Osteoblast (primary cell): ENCODE measurements around the gene STXBP4. TPM values are rescaled to one million over a fixed set of nuclear protein-coding genes. Genes with fewer than 3 reads are reported as not detected.

Source experiments
- DNase-seq: peaks from one replicate; pipeline ENCODE4 v3.0.0; 2011; ENCODE audit warnings: low spot score, mixed read lengths; ENCODE audit not compliant: insufficient read length; ENCODE audit errors: missing footprints
- H2AFZ ChIP-seq: 2 replicates; pipeline ENCODE4 v1.6.0; 2011; ENCODE audit warnings: mild to moderate bottlenecking, low read length
- H3K27ac ChIP-seq: 2 replicates; pipeline ENCODE4 v1.5.1; 2011; ENCODE audit warnings: mild to moderate bottlenecking, low read depth, low read length, moderate library complexity
- H3K27me3 ChIP-seq: 2 replicates; pipeline ENCODE4 v1.6.0; 2012; ENCODE audit warnings: mild to moderate bottlenecking, control low read depth, inconsistent platforms, low read length, moderate library complexity; ENCODE audit not compliant: insufficient read depth
- H3K36me3 ChIP-seq: 2 replicates; pipeline ENCODE4 v1.5.1; 2011; ENCODE audit warnings: mild to moderate bottlenecking, low read length, control low read depth, moderate library complexity; ENCODE audit not compliant: insufficient read depth
- H3K4me1 ChIP-seq: 2 replicates; pipeline ENCODE4 v1.5.1; 2011; ENCODE audit warnings: mild to moderate bottlenecking, low read length, control low read depth, moderate library complexity; ENCODE audit not compliant: insufficient read depth
- H3K4me2 ChIP-seq: 2 replicates; pipeline ENCODE4 v1.6.0; 2011; ENCODE audit warnings: mild to moderate bottlenecking, low read length; ENCODE audit not compliant: insufficient read depth
- H3K4me3 ChIP-seq: fragments of 200-600 bp; sonication (generic); 3 replicates; pipeline ENCODE4 v1.5.1; 2012; ENCODE audit warnings: mild to moderate bottlenecking, low read length, inconsistent platforms; ENCODE audit not compliant: insufficient read depth
- H3K79me2 ChIP-seq: 2 replicates; pipeline ENCODE4 v1.6.0; 2012; ENCODE audit warnings: mild to moderate bottlenecking, low read length, control low read depth, inconsistent platforms; ENCODE audit not compliant: insufficient read depth
- H3K9me3 ChIP-seq: 2 replicates; pipeline ENCODE4 v1.5.1; 2011; ENCODE audit warnings: low read depth, low read length, control low read depth
- H4K20me1 ChIP-seq: 2 replicates; pipeline ENCODE4 v1.6.0; 2012; ENCODE audit warnings: mild to moderate bottlenecking, low read length, control low read depth; ENCODE audit not compliant: insufficient read depth
- CTCF ChIP-seq: IDR thresholded peaks from 2 replicates; pipeline ENCODE4 v1.5.1; 2011; ENCODE audit warnings: mild to moderate bottlenecking, low read depth, low read length, moderate library complexity; ENCODE audit errors: extremely low read depth
- total RNA-seq: library from RNA; depleted of rRNA; stranded (reverse); fragments of >200 nt; gene quantifications from 2 replicates; pipeline ENCODE4 v1.2.3, GENCODE V29; 2012

STXBP4 gene
- total RNA-seq, 1 donor, result 19.2 TPM

GRCh38 chr17:55155856-55156560 is 187.4 kb downstream of the STXBP4 start:
- Histone ChIP-seq H3K4me2 (no peak overlapping the region), H3K4me1 (peaks cover 5% of the 10 kb centered on the region), H3K27me3 (no peaks in the 10 kb centered on the region), H3K36me3 (no peaks in the 10 kb centered on the region), H4K20me1 (no peaks in the 10 kb centered on the region), H3K4me3 (no peak overlapping the region), H3K79me2 (no peaks in the 10 kb centered on the region), H3K27ac (no peak overlapping the region), H3K9me3 (no peaks in the 10 kb centered on the region), H2AFZ (no peak overlapping the region)
- TF ChIP-seq CTCF, result no peak
- no peak for DNase-seq

GRCh38 chr17:55157165-55157564 is 188.6 kb downstream of the STXBP4 start:
- no peaks in the 10 kb centered on the region for H4K20me1 ChIP-seq
- DNase-seq, result no peak
- no peaks in the 10 kb centered on the region for H3K79me2 ChIP-seq
- no peak overlapping the region for H3K27ac ChIP-seq
- TF ChIP-seq CTCF, result no peak
- no peaks in the 10 kb centered on the region for H3K36me3 ChIP-seq
- no peaks in the 10 kb centered on the region for H3K9me3 ChIP-seq
- no peaks in the 10 kb centered on the region for H3K27me3 ChIP-seq
- no peak overlapping the region for H3K4me2 ChIP-seq
- H2AFZ ChIP-seq, result no peak overlapping the region
- peaks cover 9% of the 10 kb centered on the region for H3K4me1 ChIP-seq
- no peak overlapping the region for H3K4me3 ChIP-seq

- Histone ChIP-seq H3K4me3 (no peak overlapping the region), H4K20me1 (no peaks in the 10 kb centered on the region), H3K27me3 (no peaks in the 10 kb centered on the region), H3K36me3 (no peaks in the 10 kb centered on the region), H3K4me2 (no peak overlapping the region), H3K9me3 (no peaks in the 10 kb centered on the region), H3K79me2 (no peaks in the 10 kb centered on the region), H2AFZ (no peak overlapping the region), H3K4me1 (peaks cover 11% of the 10 kb centered on the region), H3K27ac (no peak overlapping the region)
- DNase-seq, result no peak
- no peak for TF ChIP-seq CTCF
These were observed 189.9 kb downstream of the STXBP4 start for GRCh38 chr17:55158439-55158838.

- no peak overlapping the region for H3K4me2 ChIP-seq
- no peaks in the 10 kb centered on the region for H3K27me3 ChIP-seq
- peaks cover 11% of the 10 kb centered on the region for H3K4me1 ChIP-seq
- no peaks in the 10 kb centered on the region for H4K20me1 ChIP-seq
- H3K27ac ChIP-seq, result no peak overlapping the region
- TF ChIP-seq CTCF, result no peak
- no peaks in the 10 kb centered on the region for H3K36me3 ChIP-seq
- no peak for DNase-seq
- H3K79me2 ChIP-seq, result no peaks in the 10 kb centered on the region
- no peak overlapping the region for H3K4me3 ChIP-seq
- H2AFZ ChIP-seq, result no peak overlapping the region
- H3K9me3 ChIP-seq, result no peaks in the 10 kb centered on the region
These were observed 190.7 kb downstream of the STXBP4 start for GRCh38 chr17:55159251-55159650.
